GM19468 (cell line): ENCODE results near the gene ATG4C.
"Not testable (repeated sequence)": the region's sequence is repeated elsewhere in the genome, so short reads cannot be mapped to it uniquely, and the experiment has no call there.

Experiments
- ATAC-seq: cut with Tn5 transposase; IDR thresholded peaks from one replicate; pipeline ENCODE4 v1.9.1; 2021; ENCODE audit warnings: mild to moderate bottlenecking, moderate library complexity, moderate number of reproducible peaks; ENCODE audit not compliant: unreplicated experiment; ENCODE audit errors: extremely low read depth

Gene ATG4C, protein sequence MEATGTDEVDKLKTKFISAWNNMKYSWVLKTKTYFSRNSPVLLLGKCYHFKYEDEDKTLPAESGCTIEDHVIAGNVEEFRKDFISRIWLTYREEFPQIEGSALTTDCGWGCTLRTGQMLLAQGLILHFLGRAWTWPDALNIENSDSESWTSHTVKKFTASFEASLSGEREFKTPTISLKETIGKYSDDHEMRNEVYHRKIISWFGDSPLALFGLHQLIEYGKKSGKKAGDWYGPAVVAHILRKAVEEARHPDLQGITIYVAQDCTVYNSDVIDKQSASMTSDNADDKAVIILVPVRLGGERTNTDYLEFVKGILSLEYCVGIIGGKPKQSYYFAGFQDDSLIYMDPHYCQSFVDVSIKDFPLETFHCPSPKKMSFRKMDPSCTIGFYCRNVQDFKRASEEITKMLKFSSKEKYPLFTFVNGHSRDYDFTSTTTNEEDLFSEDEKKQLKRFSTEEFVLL

DNA sequence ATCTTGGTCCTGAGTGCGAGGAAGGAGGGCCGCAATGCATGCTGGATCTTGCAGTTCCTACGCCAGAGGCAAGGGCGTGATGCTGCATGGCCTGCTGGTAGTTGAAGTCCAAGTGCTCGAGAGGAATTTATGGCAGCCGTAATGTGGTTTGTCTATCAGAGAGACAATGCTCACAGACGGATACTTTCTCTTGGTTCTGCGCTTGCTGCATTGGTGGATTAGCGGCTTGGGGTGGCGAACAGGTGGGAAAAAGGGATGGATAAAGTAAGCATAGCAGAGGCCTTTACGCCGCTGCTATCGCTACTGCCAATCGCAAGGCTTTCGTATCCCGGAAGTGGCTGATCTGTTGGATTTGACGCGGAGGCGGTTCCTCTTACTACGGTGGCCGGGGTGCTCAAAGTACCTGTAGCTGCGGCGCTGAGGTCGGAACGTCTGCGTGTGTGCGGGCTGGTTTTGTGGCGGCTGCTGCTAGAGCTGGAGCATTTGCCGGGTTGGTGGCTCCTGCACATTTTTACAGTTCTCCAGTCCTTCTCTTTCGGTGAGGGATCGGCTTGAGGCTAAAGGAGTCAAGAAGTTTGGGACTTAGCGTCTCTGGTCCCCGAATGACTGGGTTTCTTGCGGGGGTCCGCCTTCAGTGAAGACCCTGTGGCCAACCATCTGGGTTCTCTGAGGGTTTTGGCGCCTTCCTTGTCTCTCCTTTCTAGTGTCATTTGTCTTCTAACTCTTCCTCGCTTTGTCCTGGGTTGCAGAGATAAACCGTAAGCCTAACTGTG lies at the start of gene ATG4C:
TSS of gene ATG4C (plus strand) at position 397 of the 773 bp plus-strand sequence. CDS start 19,655 bp downstream, outside the sequence.
- peak; percentile 82 for ATAC-seq

DNA sequence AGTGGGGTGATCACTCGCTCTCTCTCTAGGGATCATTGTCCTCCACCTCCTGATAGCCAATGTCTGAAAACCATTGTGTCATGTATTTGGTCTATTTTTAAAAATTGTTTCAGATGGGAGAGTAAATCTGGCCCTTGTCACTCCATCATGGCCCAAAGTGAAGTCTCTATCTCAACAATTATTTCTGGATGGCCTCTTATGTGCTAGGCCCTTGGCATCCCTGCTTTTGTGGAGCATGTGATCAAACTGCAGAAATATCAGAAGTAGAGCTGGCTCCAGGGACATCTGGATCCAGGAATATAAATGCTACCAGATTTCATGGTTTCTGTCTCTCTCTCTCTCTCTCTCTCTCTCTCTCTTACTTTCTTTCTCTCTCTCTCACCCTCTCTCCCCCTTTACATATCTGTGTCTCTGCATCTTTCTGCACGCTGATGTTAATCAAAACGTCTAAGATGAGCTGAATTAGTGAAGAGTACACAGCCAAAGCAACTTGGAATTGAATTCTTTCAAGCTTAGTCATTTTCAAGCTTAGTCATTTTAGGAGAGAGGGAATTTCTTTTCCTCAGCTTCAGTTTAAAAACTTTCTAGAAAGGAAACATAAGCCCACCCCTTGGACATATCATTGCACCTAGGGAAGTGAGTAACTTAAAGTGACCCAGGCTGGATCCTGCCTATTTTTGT lies 48.3 kb upstream of the ATG4C start:
- ATAC-seq = no peak

DNA sequence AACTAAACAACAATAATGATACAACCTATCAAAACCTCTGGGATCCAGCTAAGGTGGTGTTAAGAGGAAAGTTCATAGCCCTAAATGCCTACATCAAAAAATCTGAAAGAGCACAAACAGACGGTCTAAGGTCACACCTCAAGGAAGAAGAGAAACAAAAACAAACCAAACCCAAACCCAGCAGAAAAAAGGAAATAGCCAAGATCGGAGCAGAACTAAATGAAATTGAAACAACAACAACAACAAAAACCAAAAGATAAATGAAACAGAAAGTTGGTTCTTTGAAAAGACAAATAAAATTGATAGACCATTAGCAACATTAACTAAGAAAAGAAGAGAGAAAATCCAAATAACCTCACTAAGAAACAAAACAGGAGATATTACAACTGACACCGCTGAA lies 43.2 kb upstream of the ATG4C start:
- not testable (repeated sequence) for ATAC-seq

DNA sequence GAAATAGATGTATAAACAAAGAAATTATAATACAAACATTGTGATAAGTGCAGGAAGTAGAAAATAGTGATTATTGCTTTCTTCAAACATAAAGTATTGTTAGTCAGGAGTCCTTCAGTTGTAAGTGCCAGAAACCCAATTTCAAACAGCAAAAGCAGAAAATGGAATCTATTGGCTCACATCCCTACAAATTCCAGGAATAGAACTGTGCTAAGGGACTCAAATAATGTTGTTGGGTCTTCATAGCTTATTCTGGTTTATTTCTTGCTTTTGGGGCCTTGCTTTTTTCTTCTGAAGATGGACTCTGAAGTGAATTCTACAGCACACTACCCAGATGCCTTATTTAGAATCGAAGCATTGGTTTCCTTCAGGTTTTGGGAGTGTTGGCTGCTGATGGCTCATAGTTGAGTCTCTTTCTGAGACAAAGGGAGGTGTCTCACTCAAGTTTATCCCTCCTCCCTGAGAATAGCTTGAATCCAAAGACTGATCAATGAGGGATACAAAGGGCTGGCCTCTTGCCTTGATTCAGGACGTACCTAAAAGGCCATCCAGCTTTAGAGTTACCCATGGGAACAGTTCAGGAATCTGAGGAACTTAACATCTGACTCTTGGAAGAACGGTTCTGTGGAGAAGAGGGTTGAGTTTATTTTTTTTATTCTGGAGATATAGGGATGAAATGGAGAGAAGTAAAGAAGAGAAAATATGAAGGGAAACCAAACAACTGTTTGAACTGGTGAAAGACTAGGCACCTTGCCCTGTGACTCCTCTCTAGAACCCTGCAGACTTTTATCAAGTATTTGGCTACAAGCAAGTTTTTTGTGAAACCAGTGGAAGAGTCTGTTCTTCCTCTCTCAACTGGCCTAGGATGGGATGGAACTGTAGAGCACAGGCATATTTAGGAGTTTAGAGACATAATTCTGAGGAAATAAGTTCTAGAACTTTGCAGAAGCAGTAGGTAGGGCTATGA lies 39.0 kb upstream of the ATG4C start:
- ATAC-seq = no peak

DNA sequence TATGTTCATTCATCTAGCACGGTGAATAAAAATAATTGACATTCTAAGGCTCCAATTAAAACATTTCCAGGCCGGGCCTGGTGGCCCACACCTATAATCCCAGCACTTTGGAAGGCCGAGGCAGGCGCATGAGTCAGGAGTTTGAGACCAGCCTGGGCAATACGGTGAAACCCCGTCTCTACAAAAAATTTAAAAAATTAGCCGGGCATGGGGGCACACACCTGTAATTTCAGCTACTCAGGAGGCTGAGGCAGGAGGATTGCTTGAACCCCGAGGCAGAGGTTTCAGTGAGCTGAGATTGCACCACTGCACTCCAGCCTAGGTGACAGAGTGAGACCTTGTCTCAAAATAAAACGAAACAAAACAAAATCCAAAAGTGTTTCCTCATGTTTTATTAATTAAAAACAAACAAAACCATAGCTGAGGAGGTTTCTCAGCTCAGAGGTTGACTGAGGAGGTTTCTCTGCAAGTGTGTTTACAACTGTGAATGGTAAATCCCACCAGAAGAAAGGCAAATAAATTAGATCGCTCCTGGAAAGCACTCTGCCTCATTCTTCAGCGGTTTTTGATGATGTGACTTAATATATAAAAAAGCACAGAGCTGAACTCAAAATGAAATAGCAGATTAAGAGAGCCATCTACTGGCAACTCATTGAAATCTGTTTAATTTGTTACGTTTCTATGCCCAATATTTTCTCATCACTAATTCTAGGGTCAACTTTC lies 37.7 kb upstream of the ATG4C start:
- ATAC-seq = no peak

DNA sequence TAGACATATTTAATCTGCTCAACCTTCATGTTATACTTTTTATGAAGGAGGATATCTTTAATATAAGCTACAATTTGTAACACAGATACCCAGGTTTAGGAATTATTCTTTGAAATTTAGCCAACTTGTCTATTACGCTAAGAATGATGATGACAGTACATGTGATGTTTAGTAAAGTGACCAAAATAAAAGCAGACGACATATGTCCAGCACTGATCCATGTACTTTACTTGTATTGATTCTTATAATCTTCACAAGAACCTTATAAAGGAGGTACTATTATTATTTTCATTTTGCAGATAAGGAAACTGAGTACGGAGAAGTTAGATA lies 37.2 kb upstream of the ATG4C start:
- ATAC-seq = no peak

DNA sequence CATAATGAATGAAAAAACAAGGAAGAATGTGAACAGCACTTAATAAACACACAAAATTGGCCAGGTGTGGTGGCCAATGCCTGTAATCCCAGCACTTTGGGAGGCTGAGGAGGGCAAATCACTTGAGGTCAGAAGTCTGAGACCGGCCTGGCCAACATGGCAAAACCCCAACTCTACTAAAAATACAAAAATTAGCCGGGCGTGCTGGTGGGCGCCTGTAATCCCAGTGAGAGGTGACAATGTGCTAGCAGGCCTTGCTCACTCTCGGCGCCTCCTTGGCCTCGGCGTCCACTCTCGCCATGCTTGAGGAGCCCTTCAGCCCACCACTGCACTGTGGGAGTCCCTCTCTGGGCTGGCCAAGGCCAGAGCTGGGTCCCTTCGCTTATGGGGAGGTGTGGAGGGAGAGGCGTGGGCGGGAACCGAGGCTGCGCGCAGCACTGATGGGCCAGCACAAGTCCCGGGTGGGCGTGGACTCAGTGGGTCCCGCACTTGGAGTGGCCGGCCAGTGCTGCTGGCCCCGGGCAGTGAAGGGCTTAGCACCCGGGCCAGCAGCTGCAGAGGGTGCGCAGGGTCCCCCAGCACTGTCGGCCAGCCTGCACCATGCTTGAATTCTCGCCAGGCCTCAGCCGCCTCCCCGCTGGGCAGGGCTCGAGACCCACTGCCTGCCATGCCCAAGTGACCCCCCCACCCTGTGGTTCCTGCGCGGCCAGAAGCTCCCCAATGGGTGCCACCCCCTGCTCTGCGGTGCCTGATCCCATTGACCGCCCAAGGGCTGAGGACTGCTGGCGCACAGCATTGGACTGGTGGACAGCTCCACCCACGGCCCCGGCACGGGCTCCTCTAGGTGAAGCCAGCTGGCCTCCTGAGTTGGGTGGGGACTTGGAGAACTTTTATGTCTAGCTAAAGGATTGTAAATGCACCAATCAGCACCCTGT lies 30.6 kb upstream of the ATG4C start:
- no peak for ATAC-seq

DNA sequence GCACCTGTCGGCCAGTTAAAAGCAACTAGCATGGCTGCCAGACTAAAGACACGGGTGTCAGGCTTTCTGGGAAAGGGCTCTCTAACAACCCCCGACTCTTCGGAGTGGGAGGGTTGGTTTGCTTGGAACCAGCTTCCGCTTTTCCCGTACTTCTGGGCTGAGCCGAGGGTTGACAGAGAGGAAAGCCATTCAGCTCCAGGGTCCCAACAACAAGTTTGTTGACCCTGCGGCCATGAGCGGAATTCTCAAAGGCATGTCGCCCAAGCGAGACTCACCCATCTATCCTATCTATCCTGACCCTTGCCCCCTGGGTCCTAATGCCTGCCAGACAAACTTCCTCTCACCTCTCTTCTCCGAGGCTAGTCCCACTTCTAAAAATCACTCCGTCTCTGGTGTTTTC lies 29.0 kb upstream of the ATG4C start:
- ATAC-seq = not testable (repeated sequence)

DNA sequence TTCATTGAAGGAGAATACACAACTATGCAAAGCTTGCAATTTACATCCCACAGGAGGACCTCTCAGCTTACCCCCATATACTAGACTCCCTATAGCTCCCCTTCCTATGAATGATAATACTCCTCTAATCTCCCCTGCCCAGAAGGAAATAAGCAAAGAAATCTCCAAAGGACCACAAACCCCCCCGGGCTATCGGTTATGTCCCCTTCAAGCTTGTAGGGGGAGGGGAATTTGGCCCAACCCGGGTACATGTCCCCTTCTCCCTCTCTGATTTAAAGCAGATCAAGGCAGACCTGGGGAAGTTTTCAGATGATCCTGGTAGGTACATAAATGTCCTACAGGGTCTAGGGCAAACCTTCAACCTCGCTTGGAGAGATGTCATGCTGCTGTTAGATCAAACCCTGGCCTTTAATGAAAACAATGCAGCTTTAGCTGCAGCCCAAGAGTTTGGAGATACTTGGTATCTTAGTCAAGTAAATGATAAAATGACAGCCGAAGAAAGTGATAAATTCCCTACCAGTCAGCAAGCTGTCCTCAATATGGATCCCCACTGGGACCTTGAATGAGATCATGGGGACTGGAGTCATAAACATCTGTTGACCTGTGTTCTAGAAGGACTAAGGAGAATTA lies 27.6 kb upstream of the ATG4C start:
- ATAC-seq = not testable (repeated sequence)

DNA sequence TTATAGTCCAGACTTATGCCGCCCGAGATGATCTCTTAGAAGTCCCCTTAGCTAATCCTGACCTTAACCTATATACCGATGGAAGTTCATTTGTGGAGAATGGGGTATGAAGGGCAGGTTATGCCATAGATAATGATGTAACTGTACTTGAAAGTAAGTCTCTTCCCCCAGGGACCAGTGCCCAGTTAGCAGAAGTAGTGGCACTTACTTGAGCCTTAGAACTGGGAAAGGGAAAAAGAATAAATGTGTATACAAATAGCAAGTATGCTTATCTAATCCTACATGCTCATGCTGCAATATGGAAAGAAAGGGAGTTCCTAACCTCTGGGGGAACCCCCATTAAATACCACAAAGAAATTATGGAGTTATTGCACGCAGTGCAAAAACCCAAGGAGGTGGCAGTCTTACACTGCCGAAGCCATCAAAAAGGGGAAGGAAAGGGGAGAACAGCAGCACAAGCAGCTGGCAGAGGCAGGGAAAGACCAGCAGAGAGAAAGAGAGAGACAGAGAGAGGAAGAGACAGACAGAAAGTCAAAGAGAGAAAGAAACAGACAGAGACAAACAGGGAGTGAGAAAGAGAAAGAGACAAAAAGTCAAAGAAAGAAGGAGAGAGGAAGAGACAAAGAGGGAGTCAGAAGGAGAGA lies 24.6 kb upstream of the ATG4C start:
- not testable (repeated sequence) for ATAC-seq

DNA sequence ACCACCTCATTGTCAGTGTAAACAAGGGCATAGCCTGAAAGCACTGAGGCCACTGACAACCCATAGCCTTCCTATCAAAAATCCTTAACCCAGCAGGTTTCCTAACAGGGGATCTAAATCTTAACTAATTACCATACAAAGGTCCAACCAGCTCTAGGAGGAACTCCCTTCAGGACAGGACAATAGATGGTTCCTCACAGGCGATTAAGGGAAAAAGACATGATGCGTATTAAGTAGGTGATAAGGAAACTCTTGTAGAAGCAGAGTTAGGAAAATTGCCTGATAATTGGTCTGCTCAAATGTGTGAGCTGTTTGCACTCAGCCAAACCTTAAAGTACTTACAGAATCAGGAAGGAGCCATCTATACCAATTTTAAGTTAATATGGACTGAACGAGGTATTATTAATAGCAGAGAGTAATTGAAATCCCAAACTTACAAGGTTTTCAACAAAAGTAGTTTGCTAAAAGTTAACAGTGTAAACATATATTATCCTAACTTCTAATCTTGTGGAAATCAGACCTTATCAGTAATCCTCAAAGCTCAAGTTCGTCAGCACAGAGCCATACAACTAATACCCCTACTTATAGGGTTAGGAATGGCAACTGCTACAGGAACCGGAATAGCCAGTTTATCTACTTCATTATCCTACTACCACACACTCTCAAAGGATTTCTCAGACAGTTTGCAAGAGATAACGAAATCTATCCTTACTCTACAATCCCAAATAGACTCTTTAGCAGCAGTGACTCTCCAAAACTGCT lies 23.7 kb upstream of the ATG4C start:
- not testable (repeated sequence) for ATAC-seq

DNA sequence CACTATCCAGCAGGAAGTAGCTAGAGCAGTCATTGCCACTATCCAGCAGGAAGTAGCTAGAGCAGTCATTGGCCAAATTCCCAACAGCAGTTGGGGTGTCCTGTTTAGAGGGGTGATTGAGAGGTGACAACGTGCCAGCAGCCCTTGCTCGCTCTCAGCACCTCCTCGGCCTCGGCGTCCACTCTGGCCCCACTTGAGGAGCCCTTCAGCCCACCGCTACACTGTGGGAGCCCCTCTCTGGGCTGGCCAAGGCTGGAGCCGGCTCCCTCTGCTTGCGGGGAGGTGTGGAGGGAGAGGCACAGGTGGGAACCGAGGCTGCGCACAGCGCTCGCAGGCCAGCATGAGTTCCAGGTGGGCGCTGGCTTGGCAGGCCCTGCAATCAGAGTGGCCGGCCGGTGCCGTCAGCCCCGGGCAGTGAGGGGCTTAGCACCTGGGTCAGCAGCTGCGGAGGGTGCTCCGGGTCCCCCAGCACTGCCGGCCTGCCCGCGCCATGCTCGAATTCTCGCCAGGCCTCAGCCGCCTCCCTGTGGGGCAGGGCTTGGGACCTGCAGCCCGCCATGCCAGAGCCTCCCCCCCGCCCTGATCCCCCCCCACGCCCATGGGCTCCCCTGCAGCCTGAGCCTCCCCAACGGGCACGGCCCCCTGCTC lies 22.6 kb upstream of the ATG4C start:
- ATAC-seq = not testable (repeated sequence)

DNA sequence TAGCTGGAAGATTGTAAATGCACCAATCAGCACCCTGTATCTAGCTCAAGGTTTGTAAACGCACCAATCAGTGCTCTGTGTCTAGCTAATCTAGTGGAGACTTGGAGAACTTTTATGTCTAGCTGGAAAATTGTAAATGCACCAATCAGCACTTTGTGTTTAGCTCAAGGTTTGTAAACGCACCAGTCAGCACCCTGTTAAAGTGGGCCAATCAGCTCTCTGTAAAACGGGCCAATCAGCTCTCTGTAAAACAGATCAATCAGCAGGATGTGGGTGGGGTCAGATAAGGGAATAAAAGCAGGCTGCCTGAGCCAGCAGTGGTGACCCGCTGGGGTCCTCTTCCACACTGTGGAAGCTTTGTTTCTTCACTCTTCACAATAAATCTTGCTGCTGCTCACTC lies 21.9 kb upstream of the ATG4C start:
- ATAC-seq = not testable (repeated sequence)

DNA sequence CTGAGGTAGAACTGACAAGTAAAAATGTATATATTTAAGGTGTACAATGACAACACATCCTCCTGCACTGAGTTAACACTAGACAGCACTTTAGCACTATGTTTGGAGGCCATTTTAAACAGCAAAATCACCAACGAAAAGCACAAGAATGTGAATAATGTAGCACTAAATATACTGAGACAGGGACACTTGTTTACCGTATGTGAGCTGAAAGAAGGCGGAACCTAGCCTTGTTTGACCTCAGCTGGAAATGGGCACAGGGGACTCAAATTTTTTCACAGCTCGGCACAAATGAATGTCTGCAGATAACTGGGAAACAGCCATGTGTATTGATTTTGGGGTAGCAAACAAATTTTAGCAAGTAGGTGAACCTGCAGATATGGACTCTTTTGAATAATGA lies 18.0 kb upstream of the ATG4C start:
- ATAC-seq = no peak

DNA sequence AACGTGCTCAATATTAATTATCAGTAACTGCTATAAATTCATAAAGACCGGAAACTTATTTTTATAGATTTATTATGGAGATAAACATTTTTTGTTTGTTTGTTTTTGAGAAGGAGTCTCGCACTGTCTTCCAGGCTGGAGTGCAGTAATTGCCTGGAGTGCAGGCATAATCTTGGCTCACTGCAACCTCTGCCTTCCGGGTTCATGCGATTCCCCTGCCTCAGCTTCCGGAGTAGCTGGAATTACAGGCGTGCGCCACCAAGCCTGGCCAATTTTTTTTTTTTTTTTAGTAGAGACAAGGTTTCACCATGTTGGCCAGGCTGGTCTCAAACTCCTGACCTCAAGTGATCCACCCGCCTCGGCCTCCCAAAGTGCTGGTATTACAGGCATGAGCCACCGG lies 15.4 kb upstream of the ATG4C start:
- ATAC-seq = not testable (repeated sequence)
